HepG2 (cell line): ENCODE data around the gene BAIAP2L1. TPM values are rescaled to one million over a fixed set of nuclear protein-coding genes. Genes with fewer than 3 reads are reported as not detected.
A peak's percentile ranks its signal among the peaks of the same experiment; 100 is the strongest.

ENCODE experiments used
- ATAC-seq: fragments of 200-7000 bp; cut with Tn5 transposase; 3 replicates; pipeline ENCODE4 v1.9.1; 2020; ENCODE audit warnings: mild to moderate bottlenecking, moderate library complexity
- BruUV-seq: library from RNA; stranded (reverse); fragments of 400-500 nt; replicated peaks from 2 replicates; lab custom pipeline; 2021; lab: Mats Ljungman, UMichigan
- CTCF ChIA-PET: fragments of 300-600 bp; formaldehyde crosslinking; extraction: SDS; loops from one replicate; lab custom pipeline; 2021; ENCODE audit warnings: low total read pairs, inconsistent platforms, low intra/inter-chr PET ratio; lab: Yijun Ruan, JAX
- POLR2A ChIA-PET: fragments of 350-600 bp; sonication (Branson Sonifier 250); formaldehyde crosslinking; loops from one replicate; lab custom pipeline; 2020; ENCODE audit warnings: antibody characterized with exemption, inconsistent platforms; lab: Yijun Ruan, JAX
- DNase-seq: peaks from one replicate; pipeline ENCODE4 v3.0.0-alpha.2; 2015; ENCODE audit warnings: low spot score
- FAIRE-seq: peaks from 3 replicates; lab custom pipeline; 2011; peaks lifted over from hg19 to GRCh38; lab: Jason Lieb, UNC
- H2AFZ ChIP-seq: one replicate; pipeline ENCODE4 v1.6.1; 2011; ENCODE audit warnings: low read length, inconsistent platforms
- H3K27ac ChIP-seq: fragments of 300-600 bp; 3 replicates; pipeline ENCODE4 v1.8.0; 2011; ENCODE audit warnings: mixed run types, mild to moderate bottlenecking, mixed read lengths, low read length, inconsistent platforms; ENCODE audit not compliant: insufficient read depth; ENCODE audit errors: extremely low read length
- H3K27me3 ChIP-seq, 2 experiments: fragments of 200-600 bp in 1 of 2; 2 replicates in 1 of 2; 3 replicates in 1 of 2; pipeline versions ENCODE4 v1.6.0 to v1.8.0; 2011; ENCODE audit warnings: low read length in 2 of 2, mild to moderate bottlenecking in 2 of 2, moderate library complexity in 2 of 2, inconsistent platforms in 1 of 2; ENCODE audit not compliant: insufficient read depth in 2 of 2, control insufficient read depth in 1 of 2
- H3K36me3 ChIP-seq, 2 experiments: fragments of 200-600 bp in 1 of 2; replicated peaks in 1 of 2; 2 replicates in 1 of 2; 3 replicates in 1 of 2; pipeline versions ENCODE4 v1.5.1 to v1.8.0; 2011; ENCODE audit warnings: low read length in 2 of 2, inconsistent platforms in 1 of 2; ENCODE audit not compliant: insufficient read depth in 2 of 2, control insufficient read depth in 1 of 2
- H3K4me1 ChIP-seq: 2 replicates; pipeline ENCODE4 v1.5.1; 2012; ENCODE audit warnings: low read length, inconsistent platforms; ENCODE audit not compliant: insufficient read depth
- H3K4me2 ChIP-seq: 2 replicates; pipeline ENCODE4 v1.6.0; 2011; ENCODE audit warnings: low read depth, low read length, inconsistent platforms
- H3K4me3 ChIP-seq, 3 experiments: fragments of 200-600 bp in 1 of 3; sonication (generic), shearing (Covaris generic) in 1 of 3; replicated peaks in 1 of 3; 2 replicates each; pipeline ENCODE4 v1.5.1; 2011 to 2016; ENCODE audit warnings: low read length in 3 of 3, inconsistent platforms in 2 of 3, low read depth in 2 of 3, mild to moderate bottlenecking in 2 of 3, control low read depth in 1 of 3, mixed read lengths in 1 of 3; ENCODE audit not compliant: insufficient read depth in 1 of 3
- H3K79me2 ChIP-seq: one replicate; pipeline ENCODE4 v1.6.1; 2011; ENCODE audit warnings: low read length, inconsistent platforms; ENCODE audit not compliant: insufficient read depth
- H3K9ac ChIP-seq: 2 replicates; pipeline ENCODE4 v1.6.0; 2011; ENCODE audit warnings: mild to moderate bottlenecking, low read depth, low read length, inconsistent platforms; ENCODE audit not compliant: insufficient read depth
- H3K9me3 ChIP-seq: 2 replicates; pipeline ENCODE4 v1.5.1; 2012; ENCODE audit warnings: mild to moderate bottlenecking, low read length
- H4K20me1 ChIP-seq: 2 replicates; pipeline ENCODE4 v1.6.0; 2011; ENCODE audit warnings: inconsistent platforms, mild to moderate bottlenecking, low read length, moderate library complexity; ENCODE audit not compliant: insufficient read depth
- ARNT2 ChIP-seq: sonication (generic); formaldehyde crosslinking; IDR thresholded peaks from 2 replicates; pipeline ENCODE4 v1.8.0; 2022; ENCODE audit warnings: mild to moderate bottlenecking, low read depth, missing genetic modification reagents, moderate library complexity
- MED1 ChIP-seq: sonication (generic); formaldehyde crosslinking; IDR thresholded peaks from 2 replicates; pipeline ENCODE4 v1.4.0; 2020; ENCODE audit warnings: missing genetic modification reagents
- SNRNP70 ChIP-seq: fragments of 200-400 bp; formaldehyde crosslinking; IDR thresholded peaks from 2 replicates; pipeline ENCODE4 v1.6.1; 2017; ENCODE audit warnings: mild to moderate bottlenecking, low read depth, low read length, moderate library complexity
- SRSF9 ChIP-seq: fragments of 200-400 bp; formaldehyde crosslinking; IDR thresholded peaks from 2 replicates; pipeline ENCODE4 v1.6.1; 2018; ENCODE audit warnings: borderline replicate concordance, mild to moderate bottlenecking, low read depth, low read length; ENCODE audit not compliant: insufficient read depth, poor library complexity, severe bottlenecking
- THAP11 ChIP-seq: IDR thresholded peaks from 2 replicates; pipeline ENCODE4 v1.6.1; 2016; ENCODE audit warnings: missing biosample characterization, missing genetic modification reagents
- THAP9 ChIP-seq: sonication (generic); formaldehyde crosslinking; IDR thresholded peaks from 2 replicates; pipeline ENCODE4; 2020; ENCODE audit warnings: missing genetic modification reagents, mild to moderate bottlenecking, borderline replicate concordance
- TRIM24 ChIP-seq: sonication (generic); formaldehyde crosslinking; IDR thresholded peaks from 2 replicates; pipeline ENCODE4 v1.8.0; 2022; ENCODE audit warnings: mild to moderate bottlenecking, missing genetic modification reagents
- YEATS2 ChIP-seq: sonication (generic); formaldehyde crosslinking; IDR thresholded peaks from 2 replicates; pipeline ENCODE4 v1.4.0; 2020; ENCODE audit warnings: missing genetic modification reagents, borderline replicate concordance
- ZFP36L1 ChIP-seq: sonication (generic); formaldehyde crosslinking; IDR thresholded peaks from 2 replicates; pipeline ENCODE4 v1.8.0; 2022; ENCODE audit warnings: mild to moderate bottlenecking, missing genetic modification reagents, moderate library complexity
- ZNF12 ChIP-seq: sonication (generic); formaldehyde crosslinking; IDR thresholded peaks from 2 replicates; pipeline ENCODE4 v1.5.0; 2020; ENCODE audit warnings: missing genetic modification reagents
- ZNF253 ChIP-seq: sonication (generic); formaldehyde crosslinking; IDR thresholded peaks from 2 replicates; pipeline ENCODE4 v1.8.0; 2022; ENCODE audit warnings: mild to moderate bottlenecking, missing genetic modification reagents, borderline replicate concordance
- ZNF766 ChIP-seq: sonication (generic); formaldehyde crosslinking; IDR thresholded peaks from 2 replicates; pipeline ENCODE4 v1.5.0; 2020; ENCODE audit warnings: missing genetic modification reagents, borderline replicate concordance
- ZNF770 ChIP-seq: sonication (generic); formaldehyde crosslinking; IDR thresholded peaks from 2 replicates; pipeline ENCODE4 v1.5.0; 2020; ENCODE audit warnings: mild to moderate bottlenecking, missing genetic modification reagents
- ZSCAN31 ChIP-seq: sonication (generic); formaldehyde crosslinking; IDR thresholded peaks from 2 replicates; pipeline ENCODE4 v1.5.0; 2020; ENCODE audit warnings: low read depth, mild to moderate bottlenecking, missing genetic modification reagents
- WGBS: methylation state at CpG from one replicate; pipeline ENCODE4 v1.1.6; 2017; ENCODE audit warnings: low lambda C conversion rate; 5-methylcytosine and 5-hydroxymethylcytosine counted together
- in situ Hi-C: cut with HindIII; loops from 2 replicates; pipeline ENCODE4 v1.10.0; 2017; ENCODE audit warnings: low pct_unique_long_range_greater_than_20kb; ENCODE audit not compliant: extremely low pct_ligation_motif_present
- intact Hi-C: fragments of 100-400 bp; cut with micrococcal nuclease; formaldehyde crosslinking; loops from one replicate; pipeline ENCODE4 v1.10.0; 2022; ENCODE audit not compliant: unreplicated experiment
- polyA plus RNA-seq, 8 experiments: library from polyadenylated mRNA; depleted of rRNA in 3 of 8; stranded (reverse) in 7 of 8; unstranded in 1 of 8; fragments of >200 nt; fragmentation: Illumina TruSeq in 4 of 8; extraction: Trizol in 4 of 8; gene quantifications; 2 replicates each; pipeline versions ENCODE4 v1.2.1 to v1.2.3, GENCODE V29; 2011 to 2016; ENCODE audit warnings: low read depth in 4 of 8, missing spikeins in 1 of 8, mixed read lengths in 1 of 8; ENCODE audit not compliant: insufficient read depth in 1 of 8
- total RNA-seq, 5 experiments: library from RNA; depleted of rRNA; stranded (reverse); fragments of >200 nt; fragmentation: Illumina TruSeq; extraction: Trizol; gene quantifications; 2 replicates each; pipeline ENCODE4 v1.2.3, GENCODE V29; 2016; ENCODE audit warnings: low read depth in 1 of 5

The BAIAP2L1 gene
- total and polyA plus RNA-seq, 2 of the 13 experiments (the other 11 are each of a cell fraction or from before 2014, with no cell fraction given): 13.0 to 21.5 TPM

- no peak for TF ChIP-seq ARNT2 (CRISPR knock-in tag)
- no peak for TF ChIP-seq ZSCAN31 (CRISPR knock-in tag)
- TF ChIP-seq SRSF9: no peak
- no peak for TF ChIP-seq TRIM24 (CRISPR knock-in tag)
- peak; percentile 39; the same call in 1 of the 2 replicates for TF ChIP-seq THAP11
- TF ChIP-seq ZNF12 (CRISPR knock-in tag): no peak
These were observed 100.1 kb downstream of the BAIAP2L1 start (continued) for GRCh38 chr7:98300595-98301372.

- peaks cover 12 to 23% of the 10 kb centered on the region in 2 experiments; a peak in 4 of 5 replicates for H3K36me3 ChIP-seq
- in situ Hi-C loops (loop anchor here (10.0 kb wide), 1 partner anchor 547 kb away; no protein-coding TSS in a partner anchor), intact Hi-C loops (no loop called here)
- H3K4me1 ChIP-seq: peaks cover 13% of the 10 kb centered on the region
- BruUV-seq: no TSS peak
- H3K79me2 ChIP-seq: no peaks in the 10 kb centered on the region
- H3K27ac ChIP-seq: no peak overlapping the region
- no peak for DNase-seq
- H2AFZ ChIP-seq: no peak overlapping the region
- H3K9me3 ChIP-seq: no peaks in the 10 kb centered on the region
- no peaks in the 10 kb centered on the region for H3K27me3 ChIP-seq
- ATAC-seq: no peak
- H3K4me2 ChIP-seq: no peak overlapping the region
- no peaks in the 10 kb centered on the region for H4K20me1 ChIP-seq
- no peak overlapping the region for H3K9ac ChIP-seq
- no peak for TF ChIP-seq ZNF770
- no peak for TF ChIP-seq SNRNP70
- TF ChIP-seq MED1 (CRISPR knock-in tag): no peak
- no peak for TF ChIP-seq YEATS2
- TF ChIP-seq ZNF766: no peak
- no peak for TF ChIP-seq ZNF253 (CRISPR knock-in tag)
- no peak for TF ChIP-seq THAP9 (CRISPR knock-in tag)
- TF ChIP-seq ZFP36L1 (CRISPR knock-in tag): no peak
- ChIA-PET POLR2A (no interaction called here), CTCF (no interaction called here)
- 92% methylated on average over 20 of the region's 21 CpGs for WGBS
- FAIRE-seq: no peak
- no peak overlapping the region for H3K4me3 ChIP-seq
These were observed 103.1 kb downstream of the BAIAP2L1 start for GRCh38 chr7:98297626-98298286.
